ENCODE data around the gene FBXO4. TPM values are rescaled to one million over a fixed set of nuclear protein-coding genes. Genes with fewer than 3 reads are reported as not detected.

Gene FBXO4
- total RNA-seq, 1 experiment from 2014 or later: 1.2 TPM

GRCh38 chr5:41892031-41892430 lies 33.0 kb upstream of the FBXO4 start:
- Histone ChIP-seq H3K27ac (ENCODE audit: insufficient read length, low read depth, low read length) (no peak overlapping the region), H4K20me1 (ENCODE audit: control insufficient read depth, insufficient read depth, insufficient read length) (no peaks in the 10 kb centered on the region), H2BK12ac (ENCODE audit: insufficient read length, low read depth, low read length) (no peak overlapping the region), H3K4me1 (ENCODE audit: insufficient read depth, low read length) (no peaks in the 10 kb centered on the region), H3K27me3 (ENCODE audit: insufficient read depth, low read length) (no peaks in the 10 kb centered on the region), H3K23me2 (ENCODE audit: insufficient read length, low read depth, low read length, poor library complexity, severe bottlenecking) (no peaks in the 10 kb centered on the region), H3K79me2 (ENCODE audit: insufficient read depth, low read length) (no peaks in the 10 kb centered on the region), H3K79me1 (ENCODE audit: insufficient read depth, low read depth, low read length, poor library complexity, severe bottlenecking) (no peaks in the 10 kb centered on the region), H3K9me3 (ENCODE audit: control insufficient read depth, low read depth, low read length) (no peaks in the 10 kb centered on the region), H4K91ac (ENCODE audit: insufficient read length, low read depth, low read length) (no peak overlapping the region), H3K14ac (ENCODE audit: insufficient read depth, low read length) (no peak overlapping the region), H3K18ac (ENCODE audit: insufficient read length, low read depth, low read length) (no peak overlapping the region), H3K56ac (ENCODE audit: insufficient read length, low read depth, low read length) (no peak overlapping the region), H4K5ac (ENCODE audit: insufficient read length, low read depth, low read length) (no peak overlapping the region), H2BK15ac (ENCODE audit: low read depth, low read length) (no peak overlapping the region), H2BK5ac (ENCODE audit: insufficient read length, low read length) (no peak overlapping the region), H3K4me2 (ENCODE audit: insufficient read depth, insufficient read length, low read length) (no peak overlapping the region), H3K23ac (ENCODE audit: insufficient read length, low read depth, low read length) (no peak overlapping the region), H2BK20ac (ENCODE audit: low read depth, low read length, poor library complexity, severe bottlenecking) (no peak overlapping the region), H4K8ac (replicated peaks; ENCODE audit: insufficient read length, low read depth, low read length) (no peak overlapping the region), H3T11ph (ENCODE audit: low read length) (no peak overlapping the region), H3K9ac (ENCODE audit: extremely low read depth, insufficient read length, low read length) (no peak overlapping the region), H3K4ac (ENCODE audit: low read depth, low read length) (no peak overlapping the region), H2AFZ (ENCODE audit: low read length) (no peak overlapping the region), H2AK5ac (ENCODE audit: insufficient read length, low read length) (no peak overlapping the region), H2BK120ac (ENCODE audit: low read depth, low read length, poor library complexity, severe bottlenecking) (no peak overlapping the region)
- H3K4me3 Mint-ChIP-seq: no peak overlapping the region
- no peak for DNase-seq
- peaks cover 9 to 22% of the 10 kb centered on the region in 2 experiments for H3K9me3 Mint-ChIP-seq
- no peak overlapping the region for H3K27ac Mint-ChIP-seq
- no peak for TF ChIP-seq CTCF (conservative IDR thresholded peaks at IDR 0.05)
- peaks cover 4 to 7% (median 5%) of the 10 kb centered on the region in 3 experiments; a peak in 2 of 7 replicates for H3K36me3 Mint-ChIP-seq (ENCODE audit: insufficient read depth in 1 of 3, low read depth in 3 of 3)
- peaks cover 20% of the 10 kb centered on the region for H3K27me3 Mint-ChIP-seq (ENCODE audit: low read depth)
- H3K4me1 Mint-ChIP-seq: peaks cover 9 to 10% of the 10 kb centered on the region in 2 experiments

All from H9 (cell line).